HEK293 (cell line): ENCODE measurements around the gene EEF1AKMT3.
A peak's percentile ranks its signal among the peaks of the same experiment; 100 is the strongest.

Experiments
- MZF1 ChIP-seq: fragments of 450-650 bp; formaldehyde crosslinking; IDR thresholded peaks from 2 replicates; pipeline ENCODE4 v1.5.1; 2017; ENCODE audit warnings: missing biosample characterization, missing genetic modification characterization, borderline replicate concordance
- YY1 ChIP-seq: fragments of 450-650 bp; formaldehyde crosslinking; IDR thresholded peaks from 2 replicates; pipeline ENCODE4 v1.5.1; 2018; ENCODE audit warnings: missing biosample characterization, missing genetic modification characterization
- ZFP37 ChIP-seq: fragments of 450-650 bp; formaldehyde crosslinking; IDR thresholded peaks from 2 replicates; pipeline ENCODE4 v1.5.1; 2016; ENCODE audit warnings: missing biosample characterization, missing genetic modification characterization
- ZNF140 ChIP-seq: fragments of 450-650 bp; formaldehyde crosslinking; IDR thresholded peaks from 2 replicates; pipeline ENCODE4 v1.5.1; 2016; ENCODE audit warnings: missing biosample characterization, missing genetic modification characterization
- ZNF423 ChIP-seq: fragments of 450-650 bp; formaldehyde crosslinking; IDR thresholded peaks from 2 replicates; pipeline ENCODE4 v1.5.1; 2016; ENCODE audit warnings: missing biosample characterization, missing genetic modification characterization
- ZNF529 ChIP-seq: fragments of 450-650 bp; formaldehyde crosslinking; IDR thresholded peaks from 2 replicates; pipeline ENCODE4 v1.5.1; 2017; ENCODE audit warnings: missing genetic modification characterization, missing biosample characterization; ENCODE audit not compliant: insufficient replicate concordance
- ZNF585B ChIP-seq: fragments of 450-650 bp; formaldehyde crosslinking; IDR thresholded peaks from 2 replicates; pipeline ENCODE4 v1.5.1; 2016; ENCODE audit warnings: missing biosample characterization, missing genetic modification characterization
- ZNF704 ChIP-seq: fragments of 450-650 bp; formaldehyde crosslinking; IDR thresholded peaks from 2 replicates; pipeline ENCODE4 v1.5.1; 2016; ENCODE audit warnings: missing biosample characterization, missing genetic modification characterization
- TF ChIP-seq, protein P1 (sequence below): fragments of 450-650 bp; formaldehyde crosslinking; IDR thresholded peaks from 2 replicates; pipeline ENCODE4 v1.5.1; 2016; ENCODE audit warnings: missing biosample characterization, missing genetic modification characterization, borderline replicate concordance
- TF ChIP-seq, protein P2 (sequence below): fragments of 450-650 bp; formaldehyde crosslinking; IDR thresholded peaks from 2 replicates; pipeline ENCODE4 v1.5.1; 2016; ENCODE audit warnings: missing biosample characterization, missing genetic modification characterization
- TF ChIP-seq, protein P3 (sequence below): fragments of 450-650 bp; formaldehyde crosslinking; IDR thresholded peaks from 2 replicates; pipeline ENCODE4 v1.5.1; 2016; ENCODE audit warnings: missing biosample characterization, missing genetic modification characterization
- TF ChIP-seq, protein P4 (sequence below): fragments of 450-650 bp; formaldehyde crosslinking; IDR thresholded peaks from 2 replicates; pipeline ENCODE4 v1.5.1; 2016; ENCODE audit warnings: missing biosample characterization, missing genetic modification characterization

GRCh38 chr12:57738661-57739237, 33.7 kb upstream of the EEF1AKMT3 start, which contains the start of gene AGAP2:
- TF ChIP-seq, protein P1, sequence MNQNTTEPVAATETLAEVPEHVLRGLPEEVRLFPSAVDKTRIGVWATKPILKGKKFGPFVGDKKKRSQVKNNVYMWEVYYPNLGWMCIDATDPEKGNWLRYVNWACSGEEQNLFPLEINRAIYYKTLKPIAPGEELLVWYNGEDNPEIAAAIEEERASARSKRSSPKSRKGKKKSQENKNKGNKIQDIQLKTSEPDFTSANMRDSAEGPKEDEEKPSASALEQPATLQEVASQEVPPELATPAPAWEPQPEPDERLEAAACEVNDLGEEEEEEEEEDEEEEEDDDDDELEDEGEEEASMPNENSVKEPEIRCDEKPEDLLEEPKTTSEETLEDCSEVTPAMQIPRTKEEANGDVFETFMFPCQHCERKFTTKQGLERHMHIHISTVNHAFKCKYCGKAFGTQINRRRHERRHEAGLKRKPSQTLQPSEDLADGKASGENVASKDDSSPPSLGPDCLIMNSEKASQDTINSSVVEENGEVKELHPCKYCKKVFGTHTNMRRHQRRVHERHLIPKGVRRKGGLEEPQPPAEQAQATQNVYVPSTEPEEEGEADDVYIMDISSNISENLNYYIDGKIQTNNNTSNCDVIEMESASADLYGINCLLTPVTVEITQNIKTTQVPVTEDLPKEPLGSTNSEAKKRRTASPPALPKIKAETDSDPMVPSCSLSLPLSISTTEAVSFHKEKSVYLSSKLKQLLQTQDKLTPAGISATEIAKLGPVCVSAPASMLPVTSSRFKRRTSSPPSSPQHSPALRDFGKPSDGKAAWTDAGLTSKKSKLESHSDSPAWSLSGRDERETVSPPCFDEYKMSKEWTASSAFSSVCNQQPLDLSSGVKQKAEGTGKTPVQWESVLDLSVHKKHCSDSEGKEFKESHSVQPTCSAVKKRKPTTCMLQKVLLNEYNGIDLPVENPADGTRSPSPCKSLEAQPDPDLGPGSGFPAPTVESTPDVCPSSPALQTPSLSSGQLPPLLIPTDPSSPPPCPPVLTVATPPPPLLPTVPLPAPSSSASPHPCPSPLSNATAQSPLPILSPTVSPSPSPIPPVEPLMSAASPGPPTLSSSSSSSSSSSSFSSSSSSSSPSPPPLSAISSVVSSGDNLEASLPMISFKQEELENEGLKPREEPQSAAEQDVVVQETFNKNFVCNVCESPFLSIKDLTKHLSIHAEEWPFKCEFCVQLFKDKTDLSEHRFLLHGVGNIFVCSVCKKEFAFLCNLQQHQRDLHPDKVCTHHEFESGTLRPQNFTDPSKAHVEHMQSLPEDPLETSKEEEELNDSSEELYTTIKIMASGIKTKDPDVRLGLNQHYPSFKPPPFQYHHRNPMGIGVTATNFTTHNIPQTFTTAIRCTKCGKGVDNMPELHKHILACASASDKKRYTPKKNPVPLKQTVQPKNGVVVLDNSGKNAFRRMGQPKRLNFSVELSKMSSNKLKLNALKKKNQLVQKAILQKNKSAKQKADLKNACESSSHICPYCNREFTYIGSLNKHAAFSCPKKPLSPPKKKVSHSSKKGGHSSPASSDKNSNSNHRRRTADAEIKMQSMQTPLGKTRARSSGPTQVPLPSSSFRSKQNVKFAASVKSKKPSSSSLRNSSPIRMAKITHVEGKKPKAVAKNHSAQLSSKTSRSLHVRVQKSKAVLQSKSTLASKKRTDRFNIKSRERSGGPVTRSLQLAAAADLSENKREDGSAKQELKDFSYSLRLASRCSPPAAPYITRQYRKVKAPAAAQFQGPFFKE (tag by site-specific recombination) = no peak
- no peak for TF ChIP-seq ZFP37
- no peak for TF ChIP-seq YY1 (tag by site-specific recombination)
- no peak for TF ChIP-seq ZNF423 (tag by site-specific recombination)
- TF ChIP-seq ZNF704 (tag by site-specific recombination) = no peak
- TF ChIP-seq, protein P2, sequence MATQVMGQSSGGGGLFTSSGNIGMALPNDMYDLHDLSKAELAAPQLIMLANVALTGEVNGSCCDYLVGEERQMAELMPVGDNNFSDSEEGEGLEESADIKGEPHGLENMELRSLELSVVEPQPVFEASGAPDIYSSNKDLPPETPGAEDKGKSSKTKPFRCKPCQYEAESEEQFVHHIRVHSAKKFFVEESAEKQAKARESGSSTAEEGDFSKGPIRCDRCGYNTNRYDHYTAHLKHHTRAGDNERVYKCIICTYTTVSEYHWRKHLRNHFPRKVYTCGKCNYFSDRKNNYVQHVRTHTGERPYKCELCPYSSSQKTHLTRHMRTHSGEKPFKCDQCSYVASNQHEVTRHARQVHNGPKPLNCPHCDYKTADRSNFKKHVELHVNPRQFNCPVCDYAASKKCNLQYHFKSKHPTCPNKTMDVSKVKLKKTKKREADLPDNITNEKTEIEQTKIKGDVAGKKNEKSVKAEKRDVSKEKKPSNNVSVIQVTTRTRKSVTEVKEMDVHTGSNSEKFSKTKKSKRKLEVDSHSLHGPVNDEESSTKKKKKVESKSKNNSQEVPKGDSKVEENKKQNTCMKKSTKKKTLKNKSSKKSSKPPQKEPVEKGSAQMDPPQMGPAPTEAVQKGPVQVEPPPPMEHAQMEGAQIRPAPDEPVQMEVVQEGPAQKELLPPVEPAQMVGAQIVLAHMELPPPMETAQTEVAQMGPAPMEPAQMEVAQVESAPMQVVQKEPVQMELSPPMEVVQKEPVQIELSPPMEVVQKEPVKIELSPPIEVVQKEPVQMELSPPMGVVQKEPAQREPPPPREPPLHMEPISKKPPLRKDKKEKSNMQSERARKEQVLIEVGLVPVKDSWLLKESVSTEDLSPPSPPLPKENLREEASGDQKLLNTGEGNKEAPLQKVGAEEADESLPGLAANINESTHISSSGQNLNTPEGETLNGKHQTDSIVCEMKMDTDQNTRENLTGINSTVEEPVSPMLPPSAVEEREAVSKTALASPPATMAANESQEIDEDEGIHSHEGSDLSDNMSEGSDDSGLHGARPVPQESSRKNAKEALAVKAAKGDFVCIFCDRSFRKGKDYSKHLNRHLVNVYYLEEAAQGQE = no peak
- no peak for TF ChIP-seq ZNF585B
- TF ChIP-seq, protein P3, sequence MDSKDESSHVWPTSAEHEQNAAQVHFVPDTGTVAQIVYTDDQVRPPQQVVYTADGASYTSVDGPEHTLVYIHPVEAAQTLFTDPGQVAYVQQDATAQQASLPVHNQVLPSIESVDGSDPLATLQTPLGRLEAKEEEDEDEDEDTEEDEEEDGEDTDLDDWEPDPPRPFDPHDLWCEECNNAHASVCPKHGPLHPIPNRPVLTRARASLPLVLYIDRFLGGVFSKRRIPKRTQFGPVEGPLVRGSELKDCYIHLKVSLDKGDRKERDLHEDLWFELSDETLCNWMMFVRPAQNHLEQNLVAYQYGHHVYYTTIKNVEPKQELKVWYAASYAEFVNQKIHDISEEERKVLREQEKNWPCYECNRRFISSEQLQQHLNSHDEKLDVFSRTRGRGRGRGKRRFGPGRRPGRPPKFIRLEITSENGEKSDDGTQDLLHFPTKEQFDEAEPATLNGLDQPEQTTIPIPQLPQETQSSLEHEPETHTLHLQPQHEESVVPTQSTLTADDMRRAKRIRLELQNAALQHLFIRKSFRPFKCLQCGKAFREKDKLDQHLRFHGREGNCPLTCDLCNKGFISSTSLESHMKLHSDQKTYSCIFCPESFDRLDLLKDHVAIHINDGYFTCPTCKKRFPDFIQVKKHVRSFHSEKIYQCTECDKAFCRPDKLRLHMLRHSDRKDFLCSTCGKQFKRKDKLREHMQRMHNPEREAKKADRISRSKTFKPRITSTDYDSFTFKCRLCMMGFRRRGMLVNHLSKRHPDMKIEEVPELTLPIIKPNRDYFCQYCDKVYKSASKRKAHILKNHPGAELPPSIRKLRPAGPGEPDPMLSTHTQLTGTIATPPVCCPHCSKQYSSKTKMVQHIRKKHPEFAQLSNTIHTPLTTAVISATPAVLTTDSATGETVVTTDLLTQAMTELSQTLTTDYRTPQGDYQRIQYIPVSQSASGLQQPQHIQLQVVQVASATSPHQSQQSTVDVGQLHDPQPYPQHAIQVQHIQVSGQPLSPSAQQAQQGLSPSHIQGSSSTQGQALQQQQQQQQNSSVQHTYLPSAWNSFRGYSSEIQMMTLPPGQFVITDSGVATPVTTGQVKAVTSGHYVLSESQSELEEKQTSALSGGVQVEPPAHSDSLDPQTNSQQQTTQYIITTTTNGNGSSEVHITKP (tag by site-specific recombination) = peak; percentile 83
- TF ChIP-seq, protein P4, sequence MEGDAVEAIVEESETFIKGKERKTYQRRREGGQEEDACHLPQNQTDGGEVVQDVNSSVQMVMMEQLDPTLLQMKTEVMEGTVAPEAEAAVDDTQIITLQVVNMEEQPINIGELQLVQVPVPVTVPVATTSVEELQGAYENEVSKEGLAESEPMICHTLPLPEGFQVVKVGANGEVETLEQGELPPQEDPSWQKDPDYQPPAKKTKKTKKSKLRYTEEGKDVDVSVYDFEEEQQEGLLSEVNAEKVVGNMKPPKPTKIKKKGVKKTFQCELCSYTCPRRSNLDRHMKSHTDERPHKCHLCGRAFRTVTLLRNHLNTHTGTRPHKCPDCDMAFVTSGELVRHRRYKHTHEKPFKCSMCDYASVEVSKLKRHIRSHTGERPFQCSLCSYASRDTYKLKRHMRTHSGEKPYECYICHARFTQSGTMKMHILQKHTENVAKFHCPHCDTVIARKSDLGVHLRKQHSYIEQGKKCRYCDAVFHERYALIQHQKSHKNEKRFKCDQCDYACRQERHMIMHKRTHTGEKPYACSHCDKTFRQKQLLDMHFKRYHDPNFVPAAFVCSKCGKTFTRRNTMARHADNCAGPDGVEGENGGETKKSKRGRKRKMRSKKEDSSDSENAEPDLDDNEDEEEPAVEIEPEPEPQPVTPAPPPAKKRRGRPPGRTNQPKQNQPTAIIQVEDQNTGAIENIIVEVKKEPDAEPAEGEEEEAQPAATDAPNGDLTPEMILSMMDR (tag by site-specific recombination) = no peak
- TF ChIP-seq MZF1 (tag by site-specific recombination) = no peak
- TF ChIP-seq ZNF529 (tag by site-specific recombination) = no peak
- no peak for TF ChIP-seq ZNF140 (tag by site-specific recombination)
